ENCODE measurements around the gene KIAA1549. TPM values are rescaled to one million over a fixed set of nuclear protein-coding genes. Genes with fewer than 3 reads are reported as not detected.

KIAA1549 gene
- total RNA-seq, 4 donors from 2014 or later = 1.6 to 5.0 (median 3.3) TPM

GRCh38 chr7:138825049-138825721 is 156.0 kb downstream of the KIAA1549 start:
- H3K4me1 ChIP-seq = no peaks in the 10 kb centered on the region
- TF ChIP-seq, protein P1, sequence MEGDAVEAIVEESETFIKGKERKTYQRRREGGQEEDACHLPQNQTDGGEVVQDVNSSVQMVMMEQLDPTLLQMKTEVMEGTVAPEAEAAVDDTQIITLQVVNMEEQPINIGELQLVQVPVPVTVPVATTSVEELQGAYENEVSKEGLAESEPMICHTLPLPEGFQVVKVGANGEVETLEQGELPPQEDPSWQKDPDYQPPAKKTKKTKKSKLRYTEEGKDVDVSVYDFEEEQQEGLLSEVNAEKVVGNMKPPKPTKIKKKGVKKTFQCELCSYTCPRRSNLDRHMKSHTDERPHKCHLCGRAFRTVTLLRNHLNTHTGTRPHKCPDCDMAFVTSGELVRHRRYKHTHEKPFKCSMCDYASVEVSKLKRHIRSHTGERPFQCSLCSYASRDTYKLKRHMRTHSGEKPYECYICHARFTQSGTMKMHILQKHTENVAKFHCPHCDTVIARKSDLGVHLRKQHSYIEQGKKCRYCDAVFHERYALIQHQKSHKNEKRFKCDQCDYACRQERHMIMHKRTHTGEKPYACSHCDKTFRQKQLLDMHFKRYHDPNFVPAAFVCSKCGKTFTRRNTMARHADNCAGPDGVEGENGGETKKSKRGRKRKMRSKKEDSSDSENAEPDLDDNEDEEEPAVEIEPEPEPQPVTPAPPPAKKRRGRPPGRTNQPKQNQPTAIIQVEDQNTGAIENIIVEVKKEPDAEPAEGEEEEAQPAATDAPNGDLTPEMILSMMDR (IDR thresholded peaks at IDR 0.05) = no peak
- H3K4me3 ChIP-seq = no peak overlapping the region
- no peak overlapping the region for H3K27ac ChIP-seq
- no peaks in the 10 kb centered on the region for H3K36me3 ChIP-seq
- no peaks in the 10 kb centered on the region for H3K27me3 ChIP-seq
- H3K9me3 ChIP-seq = no peaks in the 10 kb centered on the region
- DNase-seq = no peak

DNA sequence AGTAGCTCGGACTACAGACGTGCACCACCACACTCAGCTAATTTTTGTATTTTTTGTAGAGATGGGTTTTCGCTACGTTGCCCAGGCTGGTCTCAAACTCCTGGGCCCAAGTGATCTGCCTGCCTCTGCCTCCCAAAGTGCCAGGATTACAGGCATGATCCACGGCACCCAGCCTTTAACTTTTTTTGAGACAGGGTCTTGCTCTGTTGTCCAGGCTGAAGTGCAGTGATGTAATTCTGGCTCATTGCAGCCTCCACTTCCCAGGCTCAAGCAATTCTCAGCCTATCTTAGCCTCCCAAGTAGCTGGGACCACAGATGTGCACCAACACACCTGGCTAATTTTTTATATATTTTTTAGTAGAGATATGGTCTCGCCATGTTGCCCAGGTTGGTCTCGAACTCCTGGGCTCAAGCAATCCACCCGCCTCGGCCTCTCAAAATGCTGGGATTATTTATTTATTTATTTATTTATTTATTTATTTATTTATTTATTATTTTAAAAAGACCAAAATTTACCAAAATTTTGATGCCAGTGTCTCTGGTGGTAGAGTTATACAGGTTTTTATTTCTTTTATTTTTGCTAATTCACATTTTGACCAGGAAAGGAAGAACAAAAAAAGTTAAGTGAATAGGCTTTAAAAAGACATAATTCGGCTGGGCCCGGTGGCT is 158.2 kb downstream of the KIAA1549 start:
- DNase-seq = no peak
- H3K27ac ChIP-seq = no peak overlapping the region
- no peak overlapping the region for H3K4me3 ChIP-seq
- H3K4me1 ChIP-seq = no peaks in the 10 kb centered on the region
- no peaks in the 10 kb centered on the region for H3K27me3 ChIP-seq
- no peaks in the 10 kb centered on the region for H3K36me3 ChIP-seq
- TF ChIP-seq POLR2A (IDR thresholded peaks at IDR 0.05) = no peak
- TF ChIP-seq, protein P1 (IDR thresholded peaks at IDR 0.05) = no peak
- no peaks in the 10 kb centered on the region for H3K9me3 ChIP-seq

- TF ChIP-seq, protein P1 (IDR thresholded peaks at IDR 0.05) = no peak
- TF ChIP-seq POLR2A (IDR thresholded peaks at IDR 0.05) = no peak
- Histone ChIP-seq H3K36me3 (no peaks in the 10 kb centered on the region), H3K4me1 (no peaks in the 10 kb centered on the region), H3K27me3 (no peaks in the 10 kb centered on the region), H3K27ac (no peak overlapping the region), H3K9me3 (no peaks in the 10 kb centered on the region), H3K4me3 (no peak overlapping the region)
- DNase-seq = no peak
Measured at GRCh38 chr7:138821912-138822311, 159.3 kb downstream of the KIAA1549 start.

- Histone ChIP-seq H3K4me3 (no peak overlapping the region), H3K36me3 (no peaks in the 10 kb centered on the region)
- TF ChIP-seq, protein P1 (IDR thresholded peaks at IDR 0.05) = no peak
- no peak for TF ChIP-seq POLR2A (IDR thresholded peaks at IDR 0.05)
Measured at GRCh38 chr7:138819625-138820024, 161.6 kb downstream of the KIAA1549 start.

GRCh38 chr7:138816650-138817049 is 164.5 kb downstream of the KIAA1549 start:
- Histone ChIP-seq H3K27ac (no peak overlapping the region), H3K4me1 (no peaks in the 10 kb centered on the region), H3K27me3 (no peaks in the 10 kb centered on the region), H3K4me3 (no peak overlapping the region), H3K9me3 (no peaks in the 10 kb centered on the region), H3K36me3 (no peaks in the 10 kb centered on the region)
- TF ChIP-seq, protein P1 (IDR thresholded peaks at IDR 0.05) = no peak
- no peak for TF ChIP-seq POLR2A (IDR thresholded peaks at IDR 0.05)
- no peak for DNase-seq

More at GRCh38 chr7:138819625-138820024, 161.6 kb downstream of the KIAA1549 start:
- Histone ChIP-seq H3K27me3 (no peaks in the 10 kb centered on the region), H3K27ac (no peak overlapping the region), H3K9me3 (no peaks in the 10 kb centered on the region), H3K4me1 (no peaks in the 10 kb centered on the region)
- no peak for DNase-seq

All from Peyer's patch (tissue), 4 donors.